G401.6 (cell line): Measurements from ENCODE around the gene MOB3A.

Experiments
- FAIRE-seq: peaks from 2 replicates; lab custom pipeline; 2012; peaks lifted over from hg19 to GRCh38; lab: Jason Lieb, UNC

MOB3A gene

DNA sequence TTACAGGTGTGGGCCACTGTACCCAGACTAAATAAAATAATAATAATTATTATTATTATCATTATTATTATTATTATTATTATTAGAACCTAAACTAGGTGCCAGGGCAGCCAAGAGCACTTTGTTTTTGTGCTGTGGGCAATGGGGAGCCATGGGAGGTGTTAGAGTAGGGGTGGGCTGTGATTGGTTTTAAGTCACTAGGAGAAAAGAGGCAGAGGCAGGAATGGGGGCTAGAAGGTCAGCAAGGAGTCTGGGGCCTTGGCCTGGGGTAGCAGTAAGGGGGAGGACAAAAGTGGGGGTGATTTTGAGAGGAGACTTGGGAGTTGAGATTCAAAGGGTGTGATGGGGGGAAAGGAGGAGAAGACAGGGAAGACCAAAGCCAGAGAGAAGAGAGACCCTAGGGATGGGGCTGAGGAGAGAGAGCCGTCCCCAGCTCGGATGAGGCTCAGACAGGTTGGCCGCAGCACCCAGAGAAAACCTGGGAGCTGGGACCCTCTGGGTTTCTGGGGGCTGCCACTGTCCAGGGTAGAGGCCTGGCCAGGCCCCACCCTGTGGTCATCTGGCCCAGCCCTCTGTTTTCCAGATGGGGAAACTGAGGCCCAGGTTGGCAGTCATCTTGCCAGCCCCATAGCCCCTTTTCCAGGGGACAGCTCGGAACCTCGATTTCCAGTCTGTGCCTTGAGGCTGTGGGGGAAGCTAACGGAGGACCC is 62.9 kb downstream of the MOB3A start:
- no peak for FAIRE-seq

DNA sequence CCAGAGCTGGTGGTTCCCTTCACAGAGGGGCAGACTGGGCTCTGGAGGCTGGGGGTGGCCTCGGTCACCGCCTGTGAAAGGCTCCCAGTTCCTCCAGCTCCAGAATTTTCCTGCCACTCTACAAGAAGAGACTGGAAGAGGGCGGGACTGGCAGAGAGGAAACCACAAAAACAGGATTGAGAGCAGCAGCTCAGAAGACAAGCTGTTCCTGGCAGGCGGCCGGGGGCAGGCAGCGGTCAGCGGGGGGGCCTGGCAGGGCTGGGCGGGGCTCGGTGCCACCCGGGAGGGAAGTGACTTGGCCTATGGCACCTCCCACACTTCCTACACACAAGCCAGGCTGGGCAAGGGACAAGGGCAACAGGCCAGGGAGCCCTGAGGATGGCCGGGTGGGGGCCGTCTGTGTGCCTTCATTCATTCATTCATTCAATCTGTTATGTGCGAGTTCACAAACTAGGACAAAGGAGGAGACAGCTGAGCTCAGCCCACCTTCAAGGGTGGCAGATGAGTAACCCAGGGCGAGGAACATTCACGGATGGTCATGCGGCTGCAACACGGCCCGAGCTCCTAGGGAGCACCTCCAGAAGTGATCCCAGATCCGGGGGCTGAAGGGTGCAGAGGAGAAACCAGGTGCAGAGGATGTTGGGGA is 63.7 kb downstream of the MOB3A start:
- no peak for FAIRE-seq

DNA sequence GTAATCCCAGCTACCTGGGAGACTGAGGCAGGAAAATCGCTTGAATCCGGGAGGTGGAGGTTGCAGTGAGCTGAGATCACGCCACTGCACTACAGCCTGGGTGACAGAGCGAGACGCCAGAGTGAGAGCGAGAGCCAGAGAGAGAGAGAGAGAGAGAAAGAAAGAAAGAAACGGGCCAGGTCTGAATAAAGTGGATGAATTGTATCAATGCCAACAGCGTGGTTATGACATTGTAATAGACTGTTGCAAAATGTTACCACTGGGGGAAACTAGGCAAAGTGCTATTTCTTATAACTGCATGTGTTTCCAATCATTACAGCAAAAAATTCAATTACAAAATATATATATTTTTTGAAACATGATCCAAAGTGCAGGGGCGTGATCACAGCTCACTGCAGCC is 68.8 kb downstream of the MOB3A start:
- FAIRE-seq, result no peak

DNA sequence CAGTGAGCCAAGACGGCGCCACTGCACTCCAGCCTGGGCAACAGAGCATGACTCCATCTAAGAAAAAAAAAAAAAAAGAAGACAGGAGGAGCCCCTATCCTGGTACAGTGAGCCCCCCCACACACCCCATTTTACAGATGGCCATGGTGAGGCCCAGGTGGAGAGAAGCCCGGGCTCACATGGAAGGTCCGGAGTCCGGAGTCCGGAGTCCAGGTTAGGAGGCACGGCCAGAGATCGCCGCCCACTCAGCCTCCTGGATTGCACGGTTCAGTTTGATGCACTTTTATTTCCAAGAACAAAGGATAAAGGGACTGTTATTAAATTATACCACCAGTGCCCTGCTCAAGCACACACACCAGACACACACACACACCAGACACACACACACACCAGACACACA is 69.4 kb downstream of the MOB3A start:
- no peak for FAIRE-seq

DNA sequence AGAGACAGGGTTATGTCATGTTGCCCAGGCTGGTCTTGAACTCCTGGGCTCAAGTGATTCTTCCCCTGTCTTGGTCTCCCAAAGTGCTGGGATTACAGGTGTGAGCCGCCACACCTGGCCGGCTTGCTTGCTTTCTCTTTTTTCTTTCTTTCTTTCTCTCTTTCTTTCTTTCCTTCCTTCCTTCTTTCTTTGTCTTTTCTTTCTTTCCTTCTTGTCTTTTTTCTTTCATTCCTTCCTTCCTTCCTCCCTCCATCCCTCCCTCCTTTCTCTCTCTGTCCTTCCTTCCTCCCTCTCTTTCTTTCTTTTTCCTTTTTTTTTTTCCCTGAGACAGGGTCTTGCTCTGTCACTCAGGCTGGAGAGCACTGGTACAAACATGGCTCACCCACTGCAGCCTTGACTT is 73.8 kb downstream of the MOB3A start:
- no peak for FAIRE-seq

DNA sequence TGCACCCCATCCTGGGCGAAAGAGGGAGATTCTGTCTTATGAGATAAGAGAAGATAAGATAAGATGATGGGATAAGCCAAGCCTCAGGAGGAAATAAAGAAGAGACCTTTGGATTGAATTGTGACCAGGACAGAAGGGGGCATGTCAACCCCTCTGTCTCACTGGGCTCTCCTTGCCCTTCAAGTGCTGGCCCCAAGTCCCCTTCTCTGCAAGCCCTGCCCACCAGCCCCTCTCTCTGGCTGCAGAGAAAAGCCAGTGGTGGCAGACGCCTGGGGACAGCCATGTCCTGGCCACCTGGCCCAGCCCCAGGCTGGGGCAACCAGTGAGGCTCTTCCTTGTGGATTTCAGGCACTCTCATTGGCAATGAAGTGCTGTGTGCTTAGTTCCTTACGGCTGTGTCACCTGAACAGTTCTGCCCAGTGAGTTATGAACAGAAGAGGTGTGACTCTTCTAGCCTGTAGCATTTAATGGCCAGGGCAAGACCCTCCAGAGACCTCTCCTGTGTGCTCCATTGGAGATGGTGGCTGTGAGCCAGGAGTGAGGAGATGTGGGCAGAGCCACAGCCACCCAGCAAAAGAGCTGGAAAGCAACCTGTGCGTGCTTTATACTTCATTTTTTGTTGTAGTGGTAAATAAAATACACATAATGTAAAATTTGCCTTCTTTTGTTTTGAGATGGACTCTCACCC is 74.5 kb downstream of the MOB3A start:
- FAIRE-seq, result no peak
